Measurements from ENCODE around the gene TSC22D3.

GRCh38 chrX:107738272-107738671 lies 37.3 kb downstream of the TSC22D3 start:
- TF ChIP-seq CTCF (IDR thresholded peaks at IDR 0.05) (no peak), EZH2 (IDR thresholded peaks at IDR 0.05; ENCODE audit: borderline replicate concordance, insufficient read depth, low read depth, low read length, poor library complexity, severe bottlenecking) (no peak)
